Measurements from ENCODE around the gene SCTR. TPM values are rescaled to one million over a fixed set of nuclear protein-coding genes. Genes with fewer than 3 reads are reported as not detected.
"Not testable (repeated sequence)": the region's sequence is repeated elsewhere in the genome, so short reads cannot be mapped to it uniquely, and the experiment has no call there.

The SCTR gene
- total and polyA plus RNA-seq, 2 of the 13 experiments (the other 11 are each of a cell fraction or from before 2014, with no cell fraction given) = not detected

DNA sequence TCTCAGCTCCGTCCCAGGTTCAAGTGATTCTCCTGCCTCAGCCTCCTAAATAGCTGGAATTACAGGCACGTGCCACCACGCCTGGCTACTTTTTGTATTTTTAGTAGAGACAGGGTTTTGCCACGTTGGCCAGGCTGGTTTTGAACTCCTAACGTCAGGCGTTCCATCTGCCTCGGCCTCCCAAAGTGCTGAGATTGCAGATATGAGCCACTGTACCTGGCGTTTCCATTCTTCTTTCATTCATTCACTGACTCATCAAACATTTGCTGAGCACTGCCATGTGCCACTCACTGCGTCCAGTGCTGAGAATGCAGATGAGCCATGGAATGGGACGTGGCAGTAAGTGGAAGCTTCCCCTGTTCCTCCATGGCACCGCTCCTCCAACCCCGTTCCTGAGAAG, 120.7 kb downstream of the SCTR start:
- H3K27ac ChIP-seq (ENCODE audit: extremely low read length, insufficient read depth, low read length); H3K4me2 ChIP-seq (ENCODE audit: low read depth, low read length); in situ Hi-C loops (cut with HindIII; ENCODE audit: extremely low pct_ligation_motif_present, low pct_unique_long_range_greater_than_20kb); BruUV-seq (replicated peaks); intact Hi-C loops (cut with micrococcal nuclease; ENCODE audit: unreplicated experiment); CTCF ChIA-PET (ENCODE audit: low intra/inter-chr PET ratio, low total read pairs); H3K36me3 ChIP-seq (replicated peaks in 1 of 2; ENCODE audit: control insufficient read depth in 1 of 2, insufficient read depth in 2 of 2, low read length in 2 of 2); H3K27me3 ChIP-seq (ENCODE audit: control insufficient read depth in 1 of 2, insufficient read depth in 2 of 2, low read length in 2 of 2); FAIRE-seq; H2AFZ ChIP-seq (ENCODE audit: low read length); H3K9ac ChIP-seq (ENCODE audit: insufficient read depth, low read depth, low read length); H3K79me2 ChIP-seq (ENCODE audit: insufficient read depth, low read length); H3K4me3 ChIP-seq (replicated peaks in 1 of 3; ENCODE audit: insufficient read depth in 1 of 3, low read depth in 2 of 3, low read length in 3 of 3); DNase-seq (ENCODE audit: low spot score); ATAC-seq; H4K20me1 ChIP-seq (ENCODE audit: insufficient read depth, low read length); H3K9me3 ChIP-seq (ENCODE audit: low read length): not testable (repeated sequence)
- 76% methylated on average over 12 of the region's 12 CpGs for WGBS (ENCODE audit: low lambda C conversion rate)
- H3K4me1 ChIP-seq (ENCODE audit: insufficient read depth, low read length) = peaks cover 26% of the 10 kb centered on the region
- POLR2A ChIA-PET = interaction anchor here (1.2 kb wide), 1 partner anchor 36 kb away, joined by 3 read pairs; no protein-coding TSS in a partner anchor
- peak; percentile 78 to 85 for TF ChIP-seq MAFK (conservative IDR thresholded peaks at IDR 0.05 in 1 of 2, IDR thresholded peaks at IDR 0.05 in 1 of 2; ENCODE audit: low read length in 2 of 2)
- peak; percentile 76 for TF ChIP-seq MAFF (IDR thresholded peaks at IDR 0.05; ENCODE audit: low read depth, low read length)

GRCh38 chr2:119402645-119403560, 121.4 kb downstream of the SCTR start:
- ATAC-seq (peak; percentile 32), FAIRE-seq (peak; percentile 69), DNase-seq (ENCODE audit: low spot score) (no peak)
- no peak overlapping the region for H3K9ac ChIP-seq (ENCODE audit: insufficient read depth, low read depth, low read length)
- H4K20me1 ChIP-seq (ENCODE audit: insufficient read depth, low read length) = no peaks in the 10 kb centered on the region
- no peak overlapping the region for H2AFZ ChIP-seq (ENCODE audit: low read length)
- WGBS (ENCODE audit: low lambda C conversion rate) = 66% methylated on average over 10 of the region's 10 CpGs
- peaks cover 0 to 16% of the 10 kb centered on the region in 2 experiments; a peak in 3 of 5 replicates for H3K27me3 ChIP-seq (ENCODE audit: control insufficient read depth in 1 of 2, insufficient read depth in 2 of 2, low read length in 2 of 2)
- POLR2A ChIA-PET = interaction anchor here (1.2 kb wide), 1 partner anchor 35 kb away, joined by 3 read pairs; no protein-coding TSS in a partner anchor
- peaks cover 19% of the 10 kb centered on the region for H3K4me1 ChIP-seq (ENCODE audit: insufficient read depth, low read length)
- H3K4me2 ChIP-seq (ENCODE audit: low read depth, low read length) = peak overlapping the region; percentile 25; the same call in 1 of the 2 replicates
- no peak overlapping the region for H3K27ac ChIP-seq (ENCODE audit: extremely low read length, insufficient read depth, low read length)
- intact Hi-C loops (cut with micrococcal nuclease; ENCODE audit: unreplicated experiment) = no loop called here
- H3K4me3 ChIP-seq (replicated peaks in 1 of 3; ENCODE audit: insufficient read depth in 1 of 3, low read depth in 2 of 3, low read length in 3 of 3) = no peak overlapping the region
- no peaks in the 10 kb centered on the region for H3K9me3 ChIP-seq (ENCODE audit: low read length)
- BruUV-seq (replicated peaks) = no TSS peak
- H3K36me3 ChIP-seq (replicated peaks in 1 of 2; ENCODE audit: control insufficient read depth in 1 of 2, insufficient read depth in 2 of 2, low read length in 2 of 2) = no peaks in the 10 kb centered on the region
- in situ Hi-C loops (cut with HindIII; ENCODE audit: extremely low pct_ligation_motif_present, low pct_unique_long_range_greater_than_20kb) = no loop called here
- CTCF ChIA-PET (ENCODE audit: low intra/inter-chr PET ratio, low total read pairs) = no interaction called here
- H3K79me2 ChIP-seq (ENCODE audit: insufficient read depth, low read length) = no peaks in the 10 kb centered on the region
- TF ChIP-seq ZBED4 (CRISPR knock-in tag; IDR thresholded peaks at IDR 0.05; ENCODE audit: borderline replicate concordance) (peak; percentile 68; the same call in 1 of the 2 replicates), GATAD2A (CRISPR knock-in tag; IDR thresholded peaks at IDR 0.05) (peak; percentile 76), POGZ (CRISPR knock-in tag; IDR thresholded peaks at IDR 0.05) (peak; percentile 61)
- TF ChIP-seq, protein P1, sequence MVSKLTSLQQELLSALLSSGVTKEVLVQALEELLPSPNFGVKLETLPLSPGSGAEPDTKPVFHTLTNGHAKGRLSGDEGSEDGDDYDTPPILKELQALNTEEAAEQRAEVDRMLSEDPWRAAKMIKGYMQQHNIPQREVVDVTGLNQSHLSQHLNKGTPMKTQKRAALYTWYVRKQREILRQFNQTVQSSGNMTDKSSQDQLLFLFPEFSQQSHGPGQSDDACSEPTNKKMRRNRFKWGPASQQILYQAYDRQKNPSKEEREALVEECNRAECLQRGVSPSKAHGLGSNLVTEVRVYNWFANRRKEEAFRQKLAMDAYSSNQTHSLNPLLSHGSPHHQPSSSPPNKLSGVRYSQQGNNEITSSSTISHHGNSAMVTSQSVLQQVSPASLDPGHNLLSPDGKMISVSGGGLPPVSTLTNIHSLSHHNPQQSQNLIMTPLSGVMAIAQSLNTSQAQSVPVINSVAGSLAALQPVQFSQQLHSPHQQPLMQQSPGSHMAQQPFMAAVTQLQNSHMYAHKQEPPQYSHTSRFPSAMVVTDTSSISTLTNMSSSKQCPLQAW (CRISPR knock-in tag; IDR thresholded peaks at IDR 0.05) = 0 out of 2 replicates have a peak, but pooled peaks have one; percentile 50
